NOMO-1 (cell line): ENCODE measurements around the gene EBF3.

ENCODE experiments used
- DNase-seq, 2 experiments: peaks; one replicate each; lab custom pipeline; 2025; ENCODE audit not compliant: unreplicated experiment in 2 of 2; lab: John Stamatoyannopoulos, UW

The EBF3 gene

DNA sequence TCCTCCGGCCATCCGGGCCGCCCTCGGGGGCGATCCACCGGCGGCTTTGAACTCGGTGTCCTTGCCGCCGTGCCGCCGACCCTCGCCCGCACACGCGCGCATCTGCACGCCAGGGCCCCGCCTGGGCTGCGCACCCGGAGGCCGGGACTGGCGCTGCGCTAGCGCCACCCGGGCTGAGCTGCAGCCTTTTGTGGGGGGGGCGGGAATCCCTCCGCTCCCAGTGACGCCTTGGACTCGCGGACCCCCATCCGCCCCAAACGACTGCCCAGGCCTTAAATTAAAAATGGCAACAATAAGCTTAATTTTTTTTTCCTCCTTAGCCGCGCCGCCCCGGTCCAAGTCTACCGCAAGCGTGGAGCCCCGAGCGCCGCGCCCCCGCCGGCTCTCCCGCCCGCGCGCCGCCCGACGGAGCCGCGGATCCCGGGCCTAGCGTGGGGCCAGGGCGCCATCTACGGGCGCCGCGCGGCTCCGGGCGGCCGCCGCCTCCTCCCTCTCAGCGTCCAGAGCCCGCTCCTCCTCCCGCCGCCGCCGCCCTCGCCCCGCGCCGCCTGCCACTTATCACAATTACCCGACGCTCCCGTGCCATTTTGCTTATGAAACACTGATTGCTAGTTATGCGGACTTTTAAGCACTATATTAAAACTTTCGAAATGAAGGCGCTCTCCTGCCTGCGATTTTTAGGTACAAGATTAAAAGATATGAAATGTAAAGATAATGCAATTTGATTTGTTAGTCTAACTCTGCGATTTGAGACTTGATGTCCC is 7.5 kb upstream of the EBF3 start:
- no peak for DNase-seq

DNA sequence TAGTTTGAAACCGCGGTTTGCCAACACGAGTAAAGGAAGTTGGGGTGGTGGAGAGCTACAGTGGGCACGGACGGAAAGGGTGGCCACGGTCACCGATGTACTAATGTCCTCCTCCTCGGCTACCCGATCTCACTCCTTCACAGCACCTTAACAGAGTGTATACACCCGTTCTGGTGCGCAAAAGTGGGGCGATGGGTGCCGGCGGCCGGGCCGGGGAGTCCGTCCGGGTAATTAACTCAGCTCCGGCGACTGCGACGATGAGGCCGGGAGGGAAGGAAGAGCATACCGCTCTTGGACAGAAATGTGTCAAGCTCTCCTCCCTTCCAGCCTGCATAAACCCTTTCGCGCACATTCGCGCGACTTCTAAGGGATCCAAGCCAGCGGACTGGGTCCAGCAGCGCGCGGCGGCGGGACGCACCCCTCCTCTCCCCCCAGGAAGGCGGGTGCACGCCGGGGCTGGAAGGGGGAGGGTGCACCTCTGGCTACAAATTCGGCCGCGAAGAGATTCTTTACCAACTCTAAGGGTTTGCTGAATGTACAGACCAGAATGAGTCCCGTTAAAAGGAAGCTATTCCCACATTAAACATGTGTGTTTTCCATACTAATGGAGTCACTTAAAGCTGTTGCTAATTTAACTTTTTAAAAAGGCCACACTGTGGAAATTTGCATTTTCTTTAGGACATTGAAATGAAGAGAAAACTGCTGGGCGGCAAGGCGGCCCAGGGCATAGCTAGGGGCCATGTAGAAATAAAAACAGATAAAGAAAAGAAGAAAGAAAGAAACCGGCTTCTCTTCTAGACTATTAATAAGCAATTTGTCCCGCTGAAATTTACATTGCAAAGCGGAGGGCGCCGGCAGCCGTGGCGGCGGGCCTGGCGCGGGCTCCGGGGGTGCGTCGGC is 6.6 kb upstream of the EBF3 start:
- DNase-seq = no peak

DNA sequence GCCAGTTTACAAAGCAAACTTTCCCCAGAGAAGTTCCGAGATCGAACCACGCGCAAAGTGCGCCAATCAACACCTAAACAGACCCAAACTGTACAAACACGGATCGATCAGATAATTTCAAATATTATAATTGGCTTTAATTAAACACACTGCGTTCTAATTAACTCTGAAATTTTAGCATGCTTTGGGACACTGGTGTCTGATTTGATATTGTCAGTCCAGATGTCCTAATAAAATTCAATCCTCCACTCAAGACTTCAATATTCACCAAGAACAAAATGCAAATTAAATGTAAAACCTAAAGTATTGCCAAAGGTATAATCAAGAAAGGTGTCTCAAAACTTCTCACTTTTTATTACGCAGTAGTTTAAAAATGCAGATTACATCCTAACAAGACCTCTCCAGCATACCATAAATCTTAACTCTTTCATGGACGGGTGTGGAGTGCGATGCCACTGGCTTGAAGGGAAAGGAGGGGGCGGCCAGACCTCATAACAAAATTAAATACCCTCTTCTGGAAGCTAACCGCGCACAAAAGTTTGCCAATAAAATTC is 5.9 kb upstream of the EBF3 start:
- no peak for DNase-seq

DNA sequence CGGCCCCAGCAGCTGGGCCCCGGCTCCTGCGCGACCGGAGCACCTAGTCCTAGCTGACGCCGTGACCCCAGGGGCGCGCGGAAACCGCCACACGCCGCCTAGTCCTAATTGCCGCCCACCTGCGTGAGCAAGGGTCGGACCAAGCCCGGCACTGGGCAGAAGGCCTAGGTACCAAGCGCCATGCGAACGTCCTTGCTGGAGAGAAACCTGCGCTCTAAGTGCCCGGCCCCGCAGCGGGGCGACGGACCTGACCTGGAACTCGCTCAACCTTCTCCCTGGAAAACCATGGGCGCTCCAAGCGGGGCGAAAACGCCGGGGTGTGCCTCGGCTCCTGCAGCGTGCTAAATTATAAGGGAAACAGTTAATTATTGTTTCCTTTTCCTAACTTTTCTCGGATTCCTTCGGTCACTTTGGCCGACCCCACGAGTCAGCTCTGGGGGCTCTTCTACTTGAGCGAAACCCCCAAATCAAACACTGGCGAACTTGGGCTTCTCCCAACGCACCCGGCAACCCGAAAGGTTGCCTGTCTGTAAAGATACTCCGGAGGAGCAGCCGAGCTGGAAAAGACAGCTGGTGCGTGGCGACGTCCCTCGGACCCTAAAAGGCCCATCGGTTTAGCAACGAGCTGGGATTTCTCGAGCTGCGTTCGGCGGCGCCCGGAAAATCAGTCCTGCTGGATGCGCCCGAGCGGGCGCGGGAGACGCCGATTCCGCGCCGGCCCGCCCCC is 5.3 kb upstream of the EBF3 start:
- DNase-seq = no peak

DNA sequence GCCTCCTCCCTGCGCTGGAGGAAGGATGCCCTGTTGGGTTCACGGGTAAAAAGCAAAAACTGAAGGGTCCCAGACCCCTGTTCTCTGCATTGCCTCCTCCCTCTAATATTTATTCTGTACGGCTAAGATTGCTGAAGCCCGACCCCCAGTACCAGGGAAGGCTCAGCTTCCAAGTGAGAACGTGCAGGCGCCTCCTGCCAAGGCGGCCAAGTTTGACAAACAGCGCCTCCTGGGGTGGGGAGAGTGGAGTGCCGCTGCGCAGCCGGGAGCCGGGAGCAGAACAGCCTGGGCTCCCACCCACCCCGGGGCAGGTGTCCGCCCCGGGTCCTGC is 4.7 kb upstream of the EBF3 start:
- DNase-seq = no peak

DNA sequence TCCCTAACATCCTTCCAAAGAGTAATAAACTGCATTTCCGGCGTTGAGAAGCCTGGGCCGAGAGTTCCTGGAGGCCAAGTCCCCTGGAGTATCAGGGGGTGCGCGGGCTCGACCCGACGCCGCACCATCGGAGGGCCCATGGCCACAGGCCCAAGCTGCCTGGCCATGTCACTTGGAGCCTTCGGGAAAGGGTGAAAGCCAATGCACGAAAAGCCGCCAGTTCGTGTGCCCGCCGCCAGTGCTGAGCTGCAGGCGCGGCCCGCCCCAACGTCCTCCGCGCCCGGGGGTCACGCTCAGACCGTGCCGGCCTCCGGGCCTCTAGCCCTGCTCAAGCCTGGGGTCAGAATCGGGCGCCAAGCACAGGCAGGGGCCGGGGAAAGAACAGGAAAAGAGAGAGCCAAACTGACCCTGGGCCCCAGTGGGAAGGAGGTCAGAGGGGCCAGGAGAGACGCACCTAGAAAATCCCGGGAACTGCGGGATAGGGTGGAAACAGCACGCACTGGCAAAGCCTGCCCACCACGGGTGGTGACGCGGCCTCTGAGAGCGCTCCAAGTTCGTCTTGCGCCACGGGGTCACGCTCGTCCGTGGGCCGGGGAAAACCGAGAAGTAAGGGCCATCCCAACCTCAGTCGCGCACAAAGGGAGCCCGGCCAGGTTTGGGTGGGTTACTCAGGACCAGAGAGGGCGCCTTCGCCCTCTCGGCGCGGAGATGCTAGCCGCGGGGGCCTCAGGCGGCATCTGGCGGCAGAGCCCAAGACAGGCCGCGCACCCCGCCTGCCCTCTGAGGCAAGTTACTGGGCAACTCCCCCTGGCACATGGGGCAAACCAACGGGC is 4.2 kb upstream of the EBF3 start:
- no peak for DNase-seq

DNA sequence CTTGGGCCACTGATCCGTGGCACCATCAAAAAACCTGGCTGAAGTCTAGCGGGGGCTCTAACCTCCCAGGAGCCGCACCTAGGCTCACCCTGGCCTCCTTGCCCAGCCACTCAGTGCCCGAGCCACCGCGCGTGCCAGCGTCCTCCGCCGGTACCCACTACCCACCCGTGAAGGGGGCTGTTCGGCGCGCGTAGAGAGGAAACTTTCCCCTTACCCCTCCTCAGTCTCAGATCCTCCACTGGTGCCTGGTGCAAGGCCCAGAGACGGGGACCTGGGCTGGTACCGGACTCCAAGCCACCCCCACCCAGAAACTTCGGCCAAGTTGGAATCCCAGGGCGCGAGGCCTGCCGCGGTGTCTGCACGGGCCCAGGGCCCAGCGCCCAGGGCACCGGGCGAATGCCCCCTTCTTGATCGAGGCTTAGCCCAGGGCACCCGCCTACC is 3.5 kb upstream of the EBF3 start:
- no peak for DNase-seq

DNA sequence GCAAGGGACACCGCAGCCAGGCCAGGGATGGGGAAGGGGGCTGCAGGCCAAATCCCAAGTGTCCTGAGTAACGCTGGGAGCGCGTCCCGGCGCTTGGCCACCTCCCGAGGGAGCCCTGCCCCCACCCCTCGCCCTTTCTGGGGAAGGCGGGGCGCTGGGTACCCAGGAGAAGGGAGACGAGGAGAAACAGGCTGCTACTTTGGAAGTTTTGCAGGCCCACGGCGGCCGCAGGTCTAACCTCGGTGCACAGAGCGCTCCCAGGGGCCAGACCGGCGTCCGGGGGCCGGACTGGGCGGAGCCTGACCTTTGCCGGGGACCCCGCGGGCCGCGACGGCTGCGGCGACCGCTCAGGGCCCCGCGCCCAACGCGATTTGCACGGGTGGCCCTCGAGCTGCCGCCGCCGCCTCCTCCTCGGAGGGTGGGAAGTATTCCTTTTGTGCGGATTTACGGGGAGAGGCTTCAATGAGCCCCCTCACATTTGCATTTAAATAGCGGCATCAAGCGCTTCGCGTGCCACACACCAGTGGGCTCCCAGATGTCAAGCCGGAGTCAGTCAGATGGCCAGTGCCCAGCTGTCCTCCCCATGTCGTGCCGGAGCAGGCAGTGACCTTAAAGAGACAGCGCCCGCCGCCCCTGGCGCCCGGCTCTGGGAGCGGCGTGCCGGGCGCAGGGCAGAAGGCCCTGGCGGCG is 3.0 kb upstream of the EBF3 start:
- no peak for DNase-seq

DNA sequence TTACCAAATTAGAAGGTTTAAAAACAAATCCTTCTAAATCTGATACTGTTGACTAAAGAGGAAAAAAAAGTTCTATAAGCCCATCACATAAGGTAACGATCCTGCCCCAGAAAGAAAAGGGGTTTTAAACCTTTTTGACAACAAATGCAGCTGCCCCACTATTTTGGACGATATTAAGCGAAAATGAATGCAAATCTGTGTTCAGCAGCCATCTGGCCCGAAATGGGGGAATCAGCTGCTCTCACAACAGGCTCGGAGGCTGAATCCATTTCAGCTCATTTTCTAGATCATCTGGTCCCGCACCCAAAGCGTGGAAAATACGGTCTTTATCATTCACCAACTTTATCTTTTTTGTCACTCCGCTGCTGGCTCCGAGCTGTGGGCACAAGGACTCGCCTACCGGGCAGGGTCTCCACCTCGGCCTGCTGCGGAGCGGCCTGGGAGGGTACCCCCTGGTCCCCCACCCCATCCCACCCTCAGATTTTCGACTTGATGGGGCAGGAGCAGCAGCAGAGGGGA is 2.4 kb upstream of the EBF3 start:
- no peak for DNase-seq

DNA sequence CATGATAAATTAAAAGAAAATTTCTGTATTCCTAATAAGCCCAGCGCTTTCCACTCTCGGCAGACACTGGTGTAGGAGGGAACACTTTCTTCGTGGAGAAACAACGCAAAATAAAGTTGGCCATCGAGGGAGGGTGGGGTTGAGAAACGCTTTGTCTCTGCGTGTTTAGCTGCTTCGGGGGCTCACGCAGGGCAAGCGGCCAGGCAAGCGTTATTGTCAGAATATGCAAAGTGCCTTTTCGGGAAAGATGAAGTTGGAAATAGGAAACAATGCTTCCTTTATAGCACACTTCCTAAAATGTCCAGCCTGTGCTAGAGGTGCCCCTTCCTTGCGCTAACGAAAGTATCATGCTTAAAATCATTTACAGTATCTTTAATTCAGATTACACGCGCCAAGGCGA is 1.9 kb upstream of the EBF3 start:
- DNase-seq = no peak

DNA sequence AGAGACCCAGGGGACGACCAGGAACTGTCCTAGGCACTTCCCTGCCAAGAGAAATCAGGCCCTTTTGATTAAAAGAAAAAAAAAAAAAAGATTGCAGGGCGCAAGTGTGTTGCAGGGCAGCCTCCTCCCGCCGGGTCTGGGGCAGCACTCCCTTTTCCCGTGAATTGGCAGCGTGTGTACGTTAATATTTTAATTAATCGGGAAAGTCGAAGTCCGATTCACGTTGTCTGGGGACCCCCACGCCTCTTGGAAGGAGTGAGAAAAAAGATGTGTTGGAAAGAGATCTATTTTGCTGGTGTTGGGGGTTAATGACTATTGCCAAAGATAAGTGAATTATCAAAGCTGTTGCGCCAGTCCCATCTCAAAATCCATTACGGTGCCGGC is 1.3 kb upstream of the EBF3 start:
- no peak for DNase-seq

DNA sequence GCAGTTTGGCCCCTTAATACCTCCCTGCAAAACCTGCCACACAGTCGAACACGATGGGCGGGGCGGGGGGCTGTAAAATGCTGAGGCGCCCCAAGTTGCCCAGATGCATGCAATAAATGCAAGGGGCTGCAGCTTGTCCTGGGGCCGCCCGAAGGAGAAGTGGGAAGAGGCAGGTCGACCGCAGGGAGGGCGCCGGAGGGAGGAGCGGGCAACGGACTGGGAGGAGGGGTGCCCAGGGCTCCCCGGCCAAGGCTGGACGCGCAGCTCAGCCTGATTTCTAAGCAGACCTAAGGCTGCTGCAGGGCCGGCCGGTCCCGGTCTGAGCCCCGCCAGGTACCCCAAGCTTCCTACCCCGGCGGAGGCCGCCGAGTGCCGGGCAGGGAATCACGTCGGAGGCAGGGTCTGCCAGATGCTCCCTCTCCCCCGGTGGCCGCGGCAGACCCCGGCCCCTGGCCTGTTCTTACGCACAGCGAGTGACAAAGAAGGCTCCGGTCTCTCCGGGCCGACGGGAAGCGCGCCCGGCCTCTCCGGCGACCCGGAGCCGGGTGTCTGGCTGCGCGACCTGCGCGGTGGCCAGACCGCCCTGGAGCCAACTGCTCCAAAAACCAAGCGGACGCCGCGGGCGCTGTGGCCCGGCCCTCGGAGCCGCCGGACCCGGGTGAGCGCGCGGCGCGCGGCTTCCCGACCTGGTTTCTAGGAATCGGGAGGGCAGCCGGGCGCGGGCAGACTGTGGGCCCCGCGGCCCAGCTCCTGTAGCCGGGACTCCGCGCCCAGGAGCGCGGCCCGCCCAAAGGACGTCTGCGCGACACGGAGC is 744 bp upstream of the EBF3 start:
- DNase-seq = no peak

DNA sequence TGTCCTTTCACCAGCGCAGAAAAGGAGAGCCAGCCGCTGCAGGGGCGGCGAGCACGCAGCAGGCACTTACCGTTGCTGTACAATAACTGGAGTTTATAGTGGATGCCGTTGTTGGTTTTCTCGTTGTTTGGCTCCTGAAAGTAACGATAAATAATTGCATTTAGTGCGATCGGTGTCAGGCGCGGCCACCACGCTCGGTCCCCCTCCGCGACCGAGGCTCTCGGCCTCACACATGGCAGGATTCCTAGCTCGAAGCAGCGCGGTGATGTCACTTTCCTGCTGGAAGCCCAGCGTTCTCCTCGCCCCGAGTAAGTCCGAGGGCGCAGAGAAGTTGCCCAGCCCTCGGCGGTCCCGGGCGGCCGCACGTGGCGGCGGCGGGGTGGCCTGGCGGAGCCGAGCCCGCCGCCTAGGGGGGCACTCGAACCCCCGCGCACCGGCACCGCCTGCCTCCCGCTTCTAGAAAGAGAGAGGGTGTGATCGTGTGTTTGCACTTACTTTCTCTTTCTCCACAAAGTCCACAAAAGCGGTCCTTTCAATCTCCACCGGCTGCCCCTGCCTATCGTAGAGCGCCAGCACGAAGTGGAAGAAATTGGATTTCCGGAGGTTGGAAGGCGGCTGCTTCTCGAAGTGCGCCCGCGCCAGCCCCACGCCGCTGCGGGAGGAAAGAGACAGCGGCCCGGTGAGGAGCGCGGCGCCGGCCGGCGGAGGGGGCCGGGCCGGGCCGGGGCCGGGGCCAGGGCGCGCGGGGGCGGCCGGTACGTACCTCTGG is 1.0 kb downstream of the EBF3 start:
- DNase-seq = no peak

DNA sequence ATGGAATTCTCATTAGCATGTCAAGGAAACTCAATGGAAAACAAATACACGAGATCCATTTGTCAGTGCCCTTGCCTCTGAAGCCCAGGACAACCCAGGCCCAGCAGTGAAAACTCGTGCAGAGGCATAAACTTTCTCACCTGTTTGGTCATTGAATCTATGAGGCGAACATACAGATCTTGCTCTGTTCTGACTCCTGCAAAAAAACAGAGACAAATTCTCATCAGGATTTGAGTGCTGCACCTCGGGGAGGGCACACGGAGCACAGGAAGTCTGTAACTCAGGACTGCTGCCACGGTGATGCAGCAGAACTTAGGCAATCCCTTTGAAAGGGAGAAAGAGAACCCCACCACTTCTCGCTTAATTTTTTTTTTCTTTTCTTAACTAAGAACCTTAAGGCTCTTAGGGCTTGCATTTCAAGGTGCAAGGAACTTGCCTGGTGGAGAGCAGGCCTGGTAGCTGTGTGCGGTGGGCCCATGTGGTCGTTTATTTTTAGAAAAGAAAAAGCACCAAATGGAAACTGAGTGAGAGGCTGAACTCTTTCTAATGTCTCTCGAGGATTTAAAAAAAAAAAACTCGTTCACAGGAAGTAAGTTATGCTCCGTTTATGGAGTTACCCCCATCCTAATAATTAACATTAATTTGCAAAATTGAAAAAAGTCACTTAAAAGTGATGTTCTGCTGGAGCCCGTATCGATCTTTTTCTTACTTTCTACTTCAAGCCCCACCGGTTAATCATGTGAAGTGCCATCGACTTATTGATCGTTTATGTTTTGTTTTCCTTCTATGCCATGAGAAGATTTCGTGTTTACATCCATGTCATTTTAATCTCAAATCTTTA is 1.8 kb downstream of the EBF3 start:
- no peak for DNase-seq

DNA sequence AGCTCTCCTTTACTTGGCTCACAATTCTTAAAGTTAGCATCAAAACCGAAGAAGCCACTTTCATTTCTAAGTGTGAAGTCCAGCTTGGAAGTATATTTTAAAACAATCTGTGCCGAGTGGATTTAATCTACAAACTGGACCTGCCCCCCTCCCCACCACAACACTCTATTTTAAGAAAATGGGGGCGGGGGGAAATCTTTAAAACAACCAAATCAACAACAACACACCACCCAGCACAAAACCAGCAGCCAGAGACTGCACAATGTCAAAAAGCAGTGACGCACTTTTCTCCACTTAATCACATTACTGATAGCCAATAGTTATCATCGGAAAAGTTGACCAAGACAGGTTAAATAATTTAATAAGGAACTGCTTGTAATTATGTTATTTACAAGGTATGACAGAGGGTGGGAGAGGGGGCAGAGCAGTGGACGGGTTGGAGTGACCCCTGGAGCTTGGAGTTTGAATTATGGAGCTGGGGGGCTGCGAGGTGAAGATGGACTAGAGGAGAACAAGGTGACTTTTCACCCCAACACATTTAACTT is 2.8 kb downstream of the EBF3 start:
- DNase-seq = no peak

DNA sequence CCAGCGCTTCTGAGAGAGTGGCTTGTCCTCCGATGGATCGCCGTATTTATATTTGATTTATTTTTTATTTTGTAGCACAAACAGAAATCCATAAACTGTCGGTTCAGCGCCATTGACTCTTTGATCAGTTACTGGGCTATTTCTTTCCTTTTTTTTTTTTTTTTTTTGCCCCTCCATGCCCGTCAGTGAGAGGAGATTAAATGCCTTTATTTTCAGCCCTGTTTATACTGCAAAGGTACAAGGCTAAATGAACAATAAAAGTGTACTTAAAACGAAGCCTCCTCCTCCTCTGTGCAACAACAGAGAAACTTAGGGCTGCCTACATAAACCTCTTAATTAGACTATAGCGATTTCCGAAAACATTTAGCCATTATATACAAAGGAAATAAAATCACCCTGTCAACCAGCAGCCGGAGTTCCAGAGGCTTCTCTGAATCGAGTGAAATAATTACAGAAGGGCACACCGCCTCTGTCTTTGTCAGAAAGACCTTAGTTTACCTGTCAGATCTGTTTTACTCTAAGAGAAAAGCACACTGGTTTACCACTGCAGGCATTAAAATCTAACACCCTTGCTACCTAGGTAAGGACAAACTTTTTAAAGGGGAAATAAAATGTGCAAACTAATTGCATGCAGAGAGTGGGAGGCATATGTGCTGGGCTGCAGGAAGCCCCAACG is 3.5 kb downstream of the EBF3 start:
- no peak for DNase-seq
